Lower leg skin (tissue), 3 donors: Measurements from ENCODE around the gene CCDC117.

Source experiments
- CTCF ChIP-seq, 3 donors: fragments of 450-650 bp; IDR thresholded peaks; one replicate each; pipeline ENCODE4 v1.5.1; 2016; ENCODE audit warnings: antibody characterized with exemption in 3 of 3, mild to moderate bottlenecking in 3 of 3, moderate library complexity in 2 of 3
- POLR2A ChIP-seq, 2 donors: fragments of 450-650 bp; IDR thresholded peaks; one replicate each; pipeline ENCODE4 v1.6.1; 2016 to 2017; ENCODE audit warnings: antibody characterized with exemption in 2 of 2, mild to moderate bottlenecking in 1 of 2, moderate library complexity in 1 of 2

- no peak for TF ChIP-seq CTCF (IDR thresholded peaks at IDR 0.05)
- TF ChIP-seq POLR2A (IDR thresholded peaks at IDR 0.05) = no peak
Measured at GRCh38 chr22:28795932-28796856, 23.7 kb downstream of the CCDC117 start.
